NCI-H526 treated with DMSO at 0.1 percent for 48 hours (cell line): ENCODE results near the gene NLRX1.
"Not testable (repeated sequence)": the region's sequence is repeated elsewhere in the genome, so short reads cannot be mapped to it uniquely, and the experiment has no call there.

ENCODE experiments used
- DNase-seq: peaks from one replicate; lab custom pipeline; 2025; lab: John Stamatoyannopoulos, UW

The NLRX1 gene

DNA sequence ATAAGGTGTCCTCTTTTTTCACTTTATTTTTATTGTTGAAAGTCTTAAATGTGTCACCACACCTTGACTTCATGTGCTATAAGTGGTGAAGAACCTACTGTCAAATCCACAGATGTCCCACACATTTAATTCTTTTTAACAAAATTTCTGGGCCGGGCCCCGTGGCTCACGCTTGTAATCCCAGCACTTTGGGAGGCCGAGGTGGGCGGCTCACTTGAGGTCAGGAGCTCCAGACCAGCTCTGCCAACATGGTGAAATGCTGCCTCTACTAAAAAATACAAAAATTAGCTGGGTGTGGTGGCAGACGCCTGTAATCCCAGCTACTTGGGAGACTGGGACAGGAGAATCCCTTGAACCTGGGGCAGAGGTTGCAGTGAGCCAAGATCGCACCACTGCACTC is 40.7 kb downstream of the NLRX1 start:
- DNase-seq: no peak

DNA sequence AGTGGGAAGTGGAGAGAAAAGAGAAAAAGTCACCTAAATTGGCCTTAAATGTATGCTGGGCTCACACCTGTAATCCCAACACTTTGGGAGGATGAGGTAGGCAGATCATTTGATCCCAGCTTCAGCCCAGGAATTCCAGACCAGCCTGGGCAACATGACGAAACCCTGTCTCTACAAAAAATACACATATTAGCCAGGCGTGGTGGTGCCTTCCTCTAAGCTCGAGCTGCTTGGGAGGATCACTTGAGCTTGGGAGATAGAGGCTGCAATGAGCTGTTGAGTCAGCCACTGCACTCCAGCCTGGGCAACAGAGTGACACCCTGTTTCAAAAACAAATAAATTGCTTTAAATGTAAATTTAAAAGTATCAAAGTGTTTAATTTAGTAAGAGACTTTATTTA is 41.5 kb downstream of the NLRX1 start:
- DNase-seq: no peak

DNA sequence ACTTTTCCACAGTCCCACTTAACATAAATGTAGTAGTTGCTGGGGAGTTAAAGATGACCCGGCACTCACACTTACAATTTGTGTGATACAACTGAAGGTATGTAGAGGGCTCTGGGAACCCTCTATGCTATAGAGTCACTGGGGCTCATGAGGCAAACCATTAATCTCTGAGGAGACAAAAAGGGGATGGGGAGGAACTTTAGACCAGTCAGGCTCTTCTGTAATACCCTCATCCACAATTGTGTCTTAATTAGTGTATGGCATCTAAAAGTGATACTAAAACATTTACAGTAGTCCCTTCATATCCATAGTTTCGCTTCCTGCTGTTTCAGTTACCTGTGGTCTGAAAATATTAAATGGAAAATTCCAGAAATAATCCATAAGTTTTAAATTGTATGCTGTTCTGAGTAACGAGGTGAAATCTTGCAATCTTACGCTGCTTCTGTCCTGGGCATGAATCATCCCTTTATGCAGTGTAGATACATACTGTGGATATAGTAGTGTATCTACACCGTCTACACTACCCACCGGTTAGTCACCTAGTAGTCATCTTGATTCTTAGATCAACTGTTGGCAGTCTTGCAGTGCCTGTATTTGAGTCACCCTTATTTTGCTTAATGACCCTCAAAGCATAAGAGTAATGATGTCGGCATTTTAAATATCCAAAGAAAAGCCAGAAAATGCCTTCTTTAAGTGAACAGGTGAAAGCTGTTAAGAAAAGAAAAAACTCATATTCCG is 49.8 kb downstream of the NLRX1 start:
- DNase-seq: no peak

DNA sequence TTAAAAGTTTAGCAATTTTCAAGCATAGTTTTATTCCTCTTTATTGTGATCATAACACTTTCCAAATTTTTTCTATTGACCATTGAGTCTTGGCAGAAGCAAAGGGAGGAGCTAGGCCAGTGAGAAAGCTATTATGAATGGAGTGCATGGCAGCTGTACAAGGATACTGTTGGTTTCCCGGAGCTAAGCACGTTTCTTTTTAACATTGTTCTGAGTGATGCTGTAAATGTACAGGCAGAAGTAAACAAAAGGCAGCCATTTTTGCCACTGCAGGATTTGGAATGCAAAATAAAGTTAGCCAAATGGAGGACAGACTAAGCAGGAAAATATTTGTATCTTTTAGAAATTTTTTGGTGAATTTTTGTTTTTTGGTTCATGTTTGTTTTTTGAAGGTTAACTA is 53.8 kb downstream of the NLRX1 start:
- DNase-seq: peak; percentile 38

DNA sequence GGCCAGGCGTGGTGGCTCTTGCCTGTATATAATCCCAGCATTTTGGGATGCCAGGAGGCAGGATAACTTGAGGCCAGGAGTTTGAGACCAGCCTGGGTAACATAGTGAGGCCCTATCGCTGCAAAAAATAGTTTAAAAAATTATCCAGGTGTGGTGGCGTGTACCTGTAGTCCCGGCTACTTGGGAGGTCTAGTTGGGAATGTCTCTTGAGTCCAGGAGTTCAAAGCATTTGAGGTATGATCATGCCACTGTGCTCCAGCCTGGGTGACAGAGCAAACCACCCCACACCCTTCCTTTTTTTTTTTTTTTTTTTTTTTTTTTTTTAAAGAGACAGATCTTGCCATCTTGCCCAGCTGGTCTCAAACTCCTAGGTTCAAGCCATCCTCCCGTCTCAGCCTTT is 54.4 kb downstream of the NLRX1 start:
- DNase-seq: no peak

DNA sequence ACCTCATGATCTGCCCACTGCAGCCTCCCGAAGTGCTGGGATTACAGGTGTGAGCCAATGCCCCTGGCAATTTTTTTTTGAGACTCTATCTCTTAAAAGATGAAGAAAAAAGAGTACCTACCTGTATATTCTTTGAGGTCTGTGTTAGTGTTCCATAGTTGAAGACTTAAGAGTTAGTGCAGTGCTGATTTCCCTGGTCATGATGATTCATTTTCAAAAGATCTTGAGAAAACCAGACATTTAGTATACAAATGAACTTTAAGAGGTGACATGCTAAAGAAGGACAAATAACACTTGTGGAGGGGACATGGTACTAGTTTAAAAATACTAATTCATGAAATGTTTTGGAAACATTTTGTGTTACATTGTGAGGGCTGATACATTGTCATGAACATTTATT is 55.3 kb downstream of the NLRX1 start:
- DNase-seq: no peak

DNA sequence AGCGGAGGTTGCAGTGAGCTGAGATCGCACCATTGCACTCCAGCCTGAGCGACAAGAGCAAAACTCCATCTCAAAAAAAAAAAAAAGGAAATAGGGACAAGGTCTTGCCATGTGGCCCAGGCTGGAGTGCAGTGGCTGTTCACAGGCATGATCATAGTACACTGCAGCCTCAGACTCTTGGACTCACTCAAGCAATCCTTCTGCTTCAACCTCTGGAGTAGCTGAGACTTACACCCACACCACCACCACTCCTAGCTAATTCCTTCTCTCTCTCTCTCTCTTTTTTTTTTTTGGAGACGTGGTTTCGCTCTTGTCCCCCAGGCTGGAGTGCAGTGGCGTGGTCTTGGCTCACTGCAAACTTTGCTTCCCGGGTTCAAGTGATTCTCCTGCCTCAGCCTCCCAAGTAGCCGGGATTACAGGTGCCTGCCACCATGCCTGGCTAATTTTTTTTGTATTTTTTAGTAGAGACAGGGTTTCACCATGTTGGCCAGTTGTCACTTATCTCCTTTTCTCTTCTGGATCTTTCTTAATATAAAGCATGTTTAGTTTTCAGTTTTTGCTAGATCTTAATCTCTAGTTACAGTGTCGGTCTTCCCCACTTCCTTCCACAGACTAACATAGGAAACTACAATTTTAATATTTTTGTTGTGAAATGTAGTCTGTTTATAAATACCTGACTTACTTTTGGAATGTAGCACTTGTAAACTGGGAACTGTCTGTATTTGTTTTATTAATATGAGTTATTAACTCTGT is 60.2 kb downstream of the NLRX1 start:
- not testable (repeated sequence) for DNase-seq

DNA sequence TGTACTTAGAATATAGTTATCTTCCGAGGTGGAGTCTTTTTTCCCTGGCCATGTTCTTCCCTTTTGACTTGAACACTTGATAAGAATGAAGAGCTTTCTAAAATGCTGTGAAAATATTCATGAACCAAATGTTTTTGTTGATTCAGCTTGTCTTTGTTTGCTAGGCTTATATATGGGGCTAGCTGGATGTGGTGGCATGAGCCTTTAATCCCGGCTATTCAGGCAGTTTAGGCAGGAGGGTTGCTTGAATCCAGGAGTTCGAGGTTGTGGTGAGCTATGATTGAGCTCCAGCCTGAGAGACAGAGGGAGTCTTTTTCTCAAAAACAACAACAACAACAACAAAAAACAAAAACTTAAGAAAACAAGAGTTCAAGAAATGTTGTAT is 60.8 kb downstream of the NLRX1 start:
- no peak for DNase-seq

DNA sequence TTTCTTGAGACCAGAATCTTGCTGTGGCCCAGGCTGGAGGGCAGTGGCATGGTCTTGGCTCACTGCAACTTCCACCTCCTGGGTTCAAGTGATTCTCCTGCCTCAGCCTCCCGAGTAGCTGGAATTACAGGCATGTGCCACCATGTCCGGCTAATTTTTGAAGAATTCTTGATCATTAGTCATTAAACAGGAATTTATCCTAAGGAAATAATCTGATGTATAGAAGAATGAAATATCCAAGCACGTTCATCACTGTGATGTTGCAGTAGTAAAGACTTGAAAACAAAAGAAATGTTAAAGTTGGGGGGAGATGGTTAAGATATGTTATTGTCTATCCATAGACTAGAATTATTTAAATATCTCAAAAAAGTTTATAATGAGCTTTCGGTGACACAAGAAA is 61.2 kb downstream of the NLRX1 start:
- DNase-seq: no peak
